RPMI8226 (cell line): ENCODE data around the gene MITF.
A peak's percentile ranks its signal among the peaks of the same experiment; 100 is the strongest.

ENCODE experiments used
- DNase-seq: peaks from one replicate; pipeline ENCODE4 v3.0.0-alpha.2; 2015

MITF gene

DNA sequence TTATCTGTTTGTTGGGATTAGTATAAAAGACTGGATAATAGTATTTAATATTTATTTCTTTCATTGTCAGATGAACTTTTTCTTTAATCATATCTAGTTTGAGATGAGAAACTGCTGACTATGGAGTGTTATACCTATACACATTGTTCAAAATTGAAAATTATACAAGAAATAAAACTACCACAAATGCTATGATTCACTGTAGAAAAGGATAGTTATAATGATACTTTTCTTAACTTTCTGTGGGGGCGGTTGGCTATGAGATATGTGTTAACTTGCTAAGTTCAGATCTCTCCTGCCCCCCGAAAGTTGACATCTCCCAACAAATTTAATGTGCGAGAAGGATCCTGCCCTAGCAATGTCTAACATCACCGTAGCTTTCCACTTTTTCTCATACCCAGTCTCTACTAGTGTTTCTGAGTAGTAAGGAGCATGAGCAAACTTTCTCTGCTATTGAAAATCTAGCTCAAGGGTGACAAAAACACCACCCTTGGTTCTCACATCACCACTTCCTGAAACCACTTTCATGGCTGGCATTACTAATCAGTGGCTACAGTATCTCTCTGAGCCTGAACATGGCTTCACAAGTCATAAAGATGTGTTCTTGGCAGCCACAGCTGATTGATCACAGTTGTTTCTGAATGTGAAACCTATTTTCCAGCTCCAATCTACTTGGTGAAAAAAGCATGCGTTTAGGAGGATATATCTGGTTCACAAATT is 244.4 kb downstream of the MITF start:
- DNase-seq, result no peak

DNA sequence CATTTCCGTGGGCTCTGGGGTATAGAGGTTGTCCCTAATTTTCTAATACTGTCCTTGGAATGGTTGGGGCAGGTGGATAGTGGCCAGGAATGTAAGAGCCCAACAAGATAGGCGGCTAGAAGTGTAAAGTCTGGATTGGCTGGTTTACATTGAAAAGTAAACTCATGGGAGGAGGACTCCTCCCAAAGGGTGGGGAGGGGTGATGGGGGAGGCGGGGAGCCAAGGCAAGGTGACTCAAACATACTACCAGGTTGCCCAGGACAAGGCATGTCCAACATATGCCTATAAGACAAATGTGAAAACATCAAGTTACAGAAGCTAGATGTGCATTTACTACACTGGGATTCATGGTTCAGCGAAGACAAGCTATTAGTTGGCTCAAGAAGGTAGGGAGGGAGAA is 246.0 kb downstream of the MITF start:
- DNase-seq, result no peak

DNA sequence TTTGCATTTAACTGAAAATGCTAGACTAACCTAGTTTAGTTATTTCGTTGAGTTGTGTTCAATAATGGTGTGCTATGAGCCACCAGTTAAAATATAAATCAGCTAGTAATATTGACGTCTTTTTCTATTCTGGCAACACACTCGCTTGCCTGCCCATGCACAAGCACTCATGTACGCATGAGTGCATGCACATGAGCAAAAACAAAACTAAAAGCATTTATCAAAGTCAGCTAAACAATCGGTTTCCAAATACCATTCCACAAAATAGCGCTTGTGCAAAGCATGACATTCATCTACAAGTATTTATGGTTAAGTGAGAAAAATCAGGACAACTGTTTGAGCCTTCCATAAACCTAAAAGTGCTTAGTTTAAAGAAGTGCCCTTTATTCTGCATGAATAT is 247.2 kb downstream of the MITF start:
- DNase-seq, result no peak

DNA sequence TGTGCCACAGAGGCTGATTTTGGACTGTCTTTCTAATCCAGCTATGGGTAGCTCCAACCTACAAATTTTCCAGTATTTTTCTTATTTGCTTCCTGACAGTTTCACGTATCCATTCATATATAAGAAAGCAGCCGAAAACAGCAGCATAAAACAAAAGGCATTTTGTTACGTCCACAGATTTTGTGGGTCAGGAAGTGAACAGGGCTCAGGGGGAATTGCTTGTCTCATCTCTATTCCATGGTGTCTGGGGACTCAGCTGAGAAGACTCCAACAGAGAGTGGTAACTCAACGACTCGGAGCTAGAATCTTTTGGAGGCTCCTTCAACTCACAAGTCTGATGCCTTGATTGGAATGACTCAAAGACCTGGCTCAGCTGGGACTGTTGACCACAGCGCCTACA is 248.6 kb downstream of the MITF start:
- DNase-seq, result no peak

DNA sequence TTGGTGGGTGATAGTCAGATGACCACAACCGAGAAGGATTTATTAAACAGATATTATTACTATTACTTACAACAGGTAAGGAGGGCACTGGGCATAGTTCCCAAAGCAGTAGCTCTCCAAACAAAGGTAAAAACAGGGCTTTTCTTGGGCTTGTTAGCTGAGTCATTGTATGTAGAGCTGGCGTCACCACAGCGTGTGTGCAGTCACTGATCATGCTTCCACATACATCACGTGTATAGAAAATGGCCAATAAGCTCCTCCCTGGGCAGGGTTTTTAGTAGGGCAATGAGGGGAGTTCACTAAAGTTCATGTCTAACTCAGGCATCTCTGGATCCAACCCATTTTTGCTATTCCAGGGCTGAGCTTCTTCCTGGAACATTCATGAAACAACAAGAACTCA is 254.5 kb downstream of the MITF start:
- DNase-seq, result no peak

DNA sequence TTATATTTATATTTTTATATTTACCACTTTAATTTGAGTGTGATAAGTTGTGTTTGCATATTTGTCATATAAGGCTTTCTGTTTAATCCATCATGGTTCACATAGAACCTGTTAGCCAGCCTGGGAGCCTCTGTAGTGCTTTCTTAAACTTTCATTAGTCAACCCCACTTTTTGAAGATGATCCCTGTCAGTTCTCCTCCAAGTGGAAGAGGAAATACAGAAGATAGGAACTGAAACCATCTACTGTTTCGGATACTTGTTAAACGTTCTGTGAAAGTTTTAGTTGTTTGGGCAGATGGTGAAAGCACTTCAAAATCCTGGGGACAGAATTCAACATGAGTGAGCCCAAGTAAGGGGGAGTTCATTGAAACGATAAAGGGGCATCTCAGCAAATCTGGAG is 255.7 kb downstream of the MITF start:
- no peak for DNase-seq

DNA sequence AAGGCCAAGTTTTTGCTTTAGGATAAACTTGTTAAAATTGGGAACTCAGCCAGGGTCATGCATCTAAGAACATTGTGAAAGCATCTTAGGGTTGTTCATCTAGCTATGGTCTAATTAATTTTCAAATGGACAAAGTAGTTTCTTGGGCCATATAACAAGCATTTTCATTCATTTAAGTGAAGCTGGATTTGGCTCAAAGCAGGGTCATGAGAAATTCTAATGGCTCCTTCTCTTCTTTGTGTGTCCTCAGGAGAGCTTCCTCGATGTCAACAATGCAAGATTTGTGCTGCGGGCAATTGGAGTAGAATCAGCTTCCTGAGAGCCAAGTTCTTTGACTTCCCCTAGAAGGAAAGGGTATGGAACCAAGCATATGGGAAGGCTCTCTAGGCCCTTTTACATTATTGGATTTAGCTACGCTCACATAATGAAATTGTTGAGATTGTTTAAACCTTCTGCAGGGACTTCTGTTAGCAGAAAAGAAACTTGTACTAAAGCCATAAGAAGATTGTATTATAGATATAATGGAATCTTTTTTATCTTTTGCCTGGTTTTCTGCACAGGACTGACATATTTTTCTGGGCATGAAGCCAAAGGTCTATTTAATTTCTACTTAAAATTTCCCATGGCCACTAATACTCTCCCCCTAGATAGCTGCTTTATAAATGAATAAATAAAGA is 258.5 kb downstream of the MITF start:
- DNase-seq, result no peak

DNA sequence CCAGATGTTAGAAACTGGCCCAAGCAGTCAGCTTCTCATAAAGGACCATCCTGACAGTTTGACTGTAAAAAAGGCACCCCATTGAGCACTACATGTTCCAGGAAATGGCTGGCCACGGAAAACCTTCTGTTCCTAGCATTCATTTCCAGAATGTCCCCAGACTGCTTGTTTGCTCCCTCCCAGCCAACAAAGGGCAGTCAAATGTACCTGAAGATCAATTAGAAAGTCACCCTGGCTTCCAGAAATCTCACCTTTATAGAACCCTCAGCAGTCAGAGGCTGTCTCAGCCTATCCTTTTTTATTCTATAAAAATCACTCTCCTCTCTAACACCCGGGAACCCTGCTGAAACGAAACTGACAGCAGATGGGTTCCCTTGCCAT is 259.5 kb downstream of the MITF start:
- no peak for DNase-seq

DNA sequence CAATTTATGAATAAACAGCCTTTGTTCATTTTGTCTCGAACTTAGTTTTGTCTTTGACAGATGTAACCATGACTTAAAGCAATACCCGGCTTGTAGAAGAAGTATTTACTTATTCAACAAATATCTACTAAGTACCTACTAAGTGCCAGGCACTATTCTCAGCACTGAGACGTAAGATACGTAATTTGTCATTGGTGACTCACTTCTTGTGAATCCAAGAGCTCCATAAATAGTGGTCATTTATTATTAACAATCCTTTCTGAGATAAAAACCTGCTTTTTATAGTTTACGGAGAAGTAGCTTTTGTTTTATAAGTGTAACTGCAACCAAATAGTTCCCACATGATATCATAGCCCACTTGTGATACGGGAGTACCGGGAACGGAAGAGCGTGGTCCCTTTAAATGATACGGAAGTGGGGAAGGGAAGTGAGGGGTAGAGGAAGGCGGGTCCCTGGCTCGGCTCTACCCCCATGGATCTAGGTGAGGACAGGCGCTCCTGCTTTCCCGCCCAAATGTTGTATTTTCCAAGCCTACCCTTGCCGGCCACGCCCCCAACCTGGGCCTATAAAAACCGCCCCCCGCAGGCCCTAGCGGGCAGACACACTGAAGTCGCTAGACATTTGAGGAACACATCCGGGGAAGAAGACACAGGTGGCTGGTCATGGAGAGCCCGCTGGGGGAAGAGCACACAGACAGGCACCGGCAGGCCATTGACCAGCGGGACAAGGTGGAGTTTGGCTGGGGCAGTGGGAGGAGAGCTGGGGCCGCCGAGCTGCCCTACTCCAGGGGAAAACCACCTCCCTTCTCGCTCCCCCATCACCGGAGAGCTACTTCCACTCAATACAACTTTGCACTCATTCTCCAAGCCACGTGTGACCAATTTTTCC is 260.1 kb downstream of the MITF start, which contains the start of gene SAMMSON:
Gene SAMMSON (plus strand): TSS at position 594 of the 888 bp plus-strand sequence.
- peak; percentile 33 for DNase-seq

DNA sequence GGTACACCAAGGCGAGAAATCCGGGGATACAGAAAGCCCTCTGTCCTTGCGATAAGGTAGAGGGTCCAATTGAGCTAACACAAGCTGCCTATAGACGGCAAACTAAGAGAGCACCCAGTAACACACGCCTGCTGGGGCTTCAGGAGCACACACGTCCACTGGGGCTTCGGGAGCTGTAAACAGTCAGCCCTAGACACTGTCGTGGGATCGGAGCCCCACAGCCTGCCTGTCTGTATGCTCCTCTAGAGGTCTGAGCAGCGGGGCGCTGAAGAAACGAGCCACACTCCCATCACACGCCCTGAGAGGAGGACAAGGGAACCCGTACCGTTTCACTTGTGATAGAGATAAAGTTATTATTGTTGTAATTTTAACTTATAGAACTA is 260.8 kb downstream of the MITF start:
- no peak for DNase-seq

DNA sequence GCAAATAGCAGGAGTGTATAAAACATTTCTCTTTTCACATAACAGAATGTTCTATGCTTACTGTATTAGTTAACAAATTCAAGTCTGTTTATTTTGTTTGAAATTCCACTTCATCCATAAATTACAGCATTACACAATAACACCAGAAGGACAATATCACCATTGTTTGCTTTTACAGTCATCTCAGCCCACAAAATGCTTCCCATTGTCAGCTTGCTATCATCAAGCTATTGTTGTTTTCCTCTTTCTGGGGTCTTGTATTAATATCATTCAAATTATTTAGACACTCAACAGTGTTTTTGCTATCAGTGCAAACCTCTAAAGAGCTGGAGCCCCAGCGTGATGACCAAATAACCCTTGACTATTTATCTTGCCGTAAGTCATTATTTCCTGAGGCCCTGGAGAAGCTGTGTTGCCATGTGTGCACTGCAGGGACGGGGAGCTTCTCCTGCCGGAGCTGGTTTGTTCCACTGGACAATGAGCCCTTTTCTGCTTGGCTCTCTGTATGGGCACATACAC is 261.4 kb downstream of the MITF start:
- no peak for DNase-seq

DNA sequence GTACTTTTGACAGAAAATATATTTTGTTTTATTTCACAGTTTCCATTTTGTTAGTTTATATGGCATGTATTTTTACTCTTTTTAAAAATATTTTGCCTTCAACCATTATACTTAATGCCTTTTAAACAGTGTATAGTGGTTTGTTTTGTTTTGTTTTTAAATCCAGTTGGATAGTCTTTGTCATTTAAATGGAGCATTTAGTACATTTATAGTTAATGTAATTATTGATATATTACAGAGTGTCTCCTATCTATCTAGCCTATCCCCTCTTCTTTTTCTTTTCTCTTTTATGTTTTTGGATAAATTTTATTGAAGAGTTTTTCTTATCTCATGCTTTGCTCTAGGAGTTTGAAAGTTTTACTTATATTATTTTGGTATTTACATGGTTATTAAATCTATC is 263.9 kb downstream of the MITF start:
- no peak for DNase-seq

DNA sequence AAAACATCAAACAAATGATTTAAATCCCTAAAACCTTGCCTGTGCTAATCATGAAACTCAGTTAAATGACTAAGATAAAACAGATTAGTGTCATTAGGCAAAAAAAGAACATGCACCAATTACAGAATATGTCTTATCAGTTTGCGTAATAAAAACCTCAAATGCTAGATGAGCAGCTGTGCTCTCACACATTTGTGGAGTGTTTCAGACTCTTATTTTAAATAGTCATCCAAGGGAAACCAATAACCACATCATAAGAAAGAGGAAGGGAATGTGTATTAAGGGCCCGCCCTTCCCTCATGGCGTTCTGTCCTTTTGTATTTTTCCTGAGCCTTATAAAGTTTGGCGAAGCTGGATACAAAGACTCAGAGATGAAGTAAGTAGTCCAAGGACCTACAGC is 266.8 kb downstream of the MITF start:
- no peak for DNase-seq

DNA sequence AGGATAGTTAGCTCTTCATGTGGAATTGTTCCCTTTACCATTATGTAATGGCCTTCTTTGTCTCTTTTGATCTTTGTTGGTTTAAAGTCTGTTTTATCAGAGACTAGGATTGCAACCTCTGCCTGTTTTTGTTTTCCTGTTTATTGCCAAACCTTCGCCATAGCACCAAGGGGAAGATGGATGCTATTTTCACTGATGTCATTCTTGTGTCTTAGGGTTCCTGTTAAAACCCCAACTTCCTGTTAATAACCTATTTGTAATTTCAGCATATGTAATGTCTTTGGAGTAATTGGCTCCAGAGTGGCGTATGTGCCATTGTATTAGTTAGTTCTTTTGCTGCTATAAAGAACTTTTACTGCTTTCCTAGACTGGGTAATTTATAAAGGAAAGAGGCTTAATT is 271.1 kb downstream of the MITF start:
- DNase-seq, result no peak

DNA sequence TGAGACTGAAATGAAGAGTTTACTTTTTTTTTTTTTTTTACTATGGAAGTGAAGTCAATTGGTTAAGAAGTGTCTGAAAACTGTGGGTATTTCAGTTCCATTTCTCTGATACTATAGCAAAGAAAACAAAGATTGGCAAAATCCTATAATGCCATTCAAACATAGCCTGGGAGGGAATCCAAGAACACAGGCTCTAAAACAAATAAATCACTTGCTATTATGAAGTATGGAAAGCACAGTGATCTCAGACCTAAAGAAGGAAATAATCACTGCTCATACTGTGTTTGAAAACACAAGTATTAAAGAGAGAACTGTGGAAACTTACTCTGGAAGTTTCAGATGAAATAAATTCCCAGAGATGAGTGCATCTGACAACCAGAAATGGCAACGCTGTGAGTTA is 272.3 kb downstream of the MITF start:
- no peak for DNase-seq
